IMR-90 (cell line): ENCODE data around the gene SBF2. TPM values are rescaled to one million over a fixed set of nuclear protein-coding genes. Genes with fewer than 3 reads are reported as not detected.
A peak's percentile ranks its signal among the peaks of the same experiment; 100 is the strongest.

Experiments used
- ATAC-seq: fragments of 200-7000 bp; cut with Tn5 transposase; 2 replicates; pipeline ENCODE4 v1.9.1; 2020; ENCODE audit warnings: low read depth, mild to moderate bottlenecking, moderate library complexity
- BruUV-seq: library from RNA; stranded (reverse); fragments of 400-500 nt; replicated peaks from 2 replicates; lab custom pipeline; 2021; lab: Mats Ljungman, UMichigan
- CTCF ChIA-PET: fragments of 300-600 bp; formaldehyde crosslinking; extraction: SDS; loops from one replicate; lab custom pipeline; 2021; ENCODE audit warnings: antibody characterized with exemption; lab: Yijun Ruan, JAX
- POLR2A ChIA-PET: fragments of 300-600 bp; sonication (Branson Sonifier 250); formaldehyde crosslinking; loops from one replicate; lab custom pipeline; 2022; ENCODE audit warnings: antibody characterized with exemption; ENCODE audit not compliant: unreplicated experiment; lab: Charles Lee
- DNase-seq: peaks from one replicate; pipeline ENCODE4 v3.0.0; 2013
- H2AFZ ChIP-seq: replicated peaks from 2 replicates; pipeline ENCODE3; 2013; ENCODE audit warnings: low read length, mild to moderate bottlenecking; ENCODE audit not compliant: poor library complexity
- H2AK5ac ChIP-seq: 2 replicates; pipeline ENCODE4 v1.6.1; 2013; ENCODE audit warnings: low read depth, low read length, inconsistent platforms
- H2AK9ac ChIP-seq: replicated peaks from 2 replicates; pipeline ENCODE3; 2013; ENCODE audit warnings: mild to moderate bottlenecking, low read depth, low read length, moderate library complexity; ENCODE audit not compliant: poor library complexity
- H2BK120ac ChIP-seq: 2 replicates; pipeline ENCODE4 v1.6.1; 2013; ENCODE audit warnings: low read depth, low read length, inconsistent platforms
- H2BK15ac ChIP-seq: 3 replicates; pipeline ENCODE4 v1.6.1; 2013; ENCODE audit warnings: low read depth, low read length, inconsistent platforms
- H2BK20ac ChIP-seq: 2 replicates; pipeline ENCODE4 v1.6.1; 2013; ENCODE audit warnings: low read depth, mild to moderate bottlenecking, inconsistent platforms, low read length, moderate library complexity
- H2BK5ac ChIP-seq: 2 replicates; pipeline ENCODE4 v1.6.1; 2013; ENCODE audit warnings: mild to moderate bottlenecking, low read depth, low read length, inconsistent platforms; ENCODE audit not compliant: poor library complexity, severe bottlenecking
- H3K14ac ChIP-seq: replicated peaks from 2 replicates; pipeline ENCODE4 v1.6.1; 2013; ENCODE audit warnings: low read depth, low read length, inconsistent platforms
- H3K18ac ChIP-seq: 2 replicates; pipeline ENCODE4 v1.6.1; 2013; ENCODE audit warnings: low read depth, low read length, control low read depth
- H3K23ac ChIP-seq: 2 replicates; pipeline ENCODE4 v1.6.1; 2013; ENCODE audit warnings: low read depth, low read length, inconsistent platforms
- H3K27ac ChIP-seq: 2 replicates; pipeline ENCODE4 v1.5.1; 2013; ENCODE audit warnings: mild to moderate bottlenecking, control low read depth, low read length; ENCODE audit not compliant: insufficient read depth
- H3K27me3 ChIP-seq: 2 replicates; pipeline ENCODE4 v1.6.1; 2013; ENCODE audit warnings: low read length; ENCODE audit not compliant: control insufficient read depth, insufficient read depth
- H3K36me3 ChIP-seq: 2 replicates; pipeline ENCODE4 v1.6.1; 2013; ENCODE audit warnings: low read length, mixed read lengths; ENCODE audit not compliant: control insufficient read depth, insufficient read depth
- H3K4ac ChIP-seq: 2 replicates; pipeline ENCODE4 v1.6.1; 2013; ENCODE audit warnings: low read depth, low read length, inconsistent platforms
- H3K4me1 ChIP-seq: 2 replicates; pipeline ENCODE4 v1.6.1; 2013; ENCODE audit warnings: low read length, mixed read lengths; ENCODE audit not compliant: control insufficient read depth, insufficient read depth
- H3K4me2 ChIP-seq: 2 replicates; pipeline ENCODE4 v1.6.1; 2013; ENCODE audit warnings: low read depth, mild to moderate bottlenecking, control low read depth, low read length, moderate library complexity
- H3K4me3 ChIP-seq: 2 replicates; pipeline ENCODE4 v1.5.1; 2013; ENCODE audit warnings: low read depth, mild to moderate bottlenecking, control low read depth, low read length, moderate library complexity; ENCODE audit not compliant: insufficient read depth
- H3K56ac ChIP-seq: 2 replicates; pipeline ENCODE4 v1.6.1; 2013; ENCODE audit warnings: low read length, inconsistent platforms; ENCODE audit not compliant: insufficient read depth; ENCODE audit errors: extremely low read depth
- H3K79me1 ChIP-seq, 2 experiments: 2 replicates each; pipeline ENCODE4 v1.6.1; 2013; ENCODE audit warnings: low read length in 2 of 2, inconsistent platforms in 1 of 2, low read depth in 1 of 2
- H3K9ac ChIP-seq: 2 replicates; pipeline ENCODE4 v1.6.1; 2013; ENCODE audit warnings: low read depth, low read length, control low read depth
- H3K9me1 ChIP-seq: 2 replicates; pipeline ENCODE4 v1.6.1; 2013; ENCODE audit warnings: low read length, inconsistent platforms; ENCODE audit not compliant: insufficient read depth
- H3K9me3 ChIP-seq: 2 replicates; pipeline ENCODE4 v1.6.1; 2013; ENCODE audit warnings: low read length; ENCODE audit not compliant: control insufficient read depth, insufficient read depth
- H4K20me1 ChIP-seq: 2 replicates; pipeline ENCODE4 v1.6.1; 2013; ENCODE audit warnings: low read length, inconsistent platforms; ENCODE audit not compliant: insufficient read depth
- H4K5ac ChIP-seq: 2 replicates; pipeline ENCODE4 v1.6.1; 2013; ENCODE audit warnings: mild to moderate bottlenecking, low read depth, low read length, control low read depth
- H4K8ac ChIP-seq, 2 experiments: 2 replicates each; pipeline ENCODE4 v1.6.1; 2013; ENCODE audit warnings: low read depth in 2 of 2, low read length in 2 of 2, control low read depth in 1 of 2, inconsistent platforms in 1 of 2
- H4K91ac ChIP-seq: 2 replicates; pipeline ENCODE4 v1.6.1; 2013; ENCODE audit warnings: low read depth, low read length, inconsistent platforms; ENCODE audit not compliant: insufficient read depth
- CHD1 ChIP-seq: IDR thresholded peaks from 2 replicates; pipeline ENCODE4 v1.6.1; 2012; ENCODE audit warnings: low read depth, low read length, improper control_type of control experiment
- FOS ChIP-seq: fragments of 150-350 bp; IDR thresholded peaks from 2 replicates; pipeline ENCODE4 v1.6.1; 2016; ENCODE audit warnings: low read depth, low read length
- MXI1 ChIP-seq: IDR thresholded peaks from 2 replicates; pipeline ENCODE4 v1.6.1; 2012; ENCODE audit warnings: low read depth, mild to moderate bottlenecking, low read length, moderate library complexity, borderline replicate concordance
- RAD21 ChIP-seq: IDR thresholded peaks from 2 replicates; pipeline ENCODE4 v1.6.1; 2012; ENCODE audit warnings: low read length, improper control_type of control experiment
- RFX5 ChIP-seq: IDR thresholded peaks from 2 replicates; pipeline ENCODE4 v1.8.0; 2012; ENCODE audit warnings: low read depth, mild to moderate bottlenecking, low read length, moderate library complexity
- WGBS, 2 experiments: methylation state at CpG; one replicate each; pipeline versions ENCODE4 v1.1.5 to v1.1.7; 2013; ENCODE audit warnings: missing lambda C conversion rate in 2 of 2; ENCODE audit not compliant: insufficient read length in 1 of 2; ENCODE audit errors: extremely low coverage in 2 of 2; 5-methylcytosine and 5-hydroxymethylcytosine counted together
- dilution Hi-C: fragments of 300-500 bp; cut with HindIII; formaldehyde crosslinking; loops from one replicate; pipeline ENCODE4 v1.14.3; 2018; ENCODE audit warnings: low sequenced_read_pairs; ENCODE audit not compliant: unreplicated experiment
- in situ Hi-C: fragments of 300-500 bp; cut with MboI; formaldehyde crosslinking; loops from 3 replicates; pipeline ENCODE4 v1.14.3; 2019; ENCODE audit warnings: low sequenced_read_pairs, inconsistent platforms, mixed read lengths
- intact Hi-C: fragments of 100-400 bp; cut with micrococcal nuclease; formaldehyde crosslinking; loops from 2 replicates; pipeline ENCODE4 v1.10.0; 2022
- polyA plus RNA-seq, 3 experiments: library from polyadenylated mRNA; depleted of rRNA; stranded (reverse); fragments of >200 nt; gene quantifications; 2 replicates each; pipeline ENCODE4 v1.2.3, GENCODE V29; 2012; ENCODE audit warnings: low replicate concordance in 1 of 3
- total RNA-seq: library from RNA; depleted of rRNA; stranded (reverse); fragments of >200 nt; gene quantifications from 2 replicates; pipeline ENCODE4 v1.2.3, GENCODE V29; 2012

The SBF2 gene
- total and polyA plus RNA-seq, 2 of the 4 experiments (the other 2 are of a cell fraction), result 23.8 to 51.8 TPM

GRCh38 chr11:10308201-10308954 lies 14.4 kb upstream of the SBF2 start:
- Histone ChIP-seq H2AK5ac (peak overlapping the region; percentile 84), H3K27ac (peak overlapping the region; percentile 83), H3K4ac (peak overlapping the region; percentile 91), H3K9me3 (no peaks in the 10 kb centered on the region), H3K4me1 (peaks cover 7% of the 10 kb centered on the region), H4K8ac (peak overlapping the region; percentile 25 to 83), H3K27me3 (no peaks in the 10 kb centered on the region), H3K4me2 (peak overlapping the region; percentile 60), H3K56ac (peak overlapping the region; percentile 83; the same call in 1 of the 2 replicates), H3K4me3 (peak overlapping the region; percentile 65), H2BK5ac (peak overlapping the region; percentile 92), H2BK15ac (peak overlapping the region; percentile 18; the same call in 2 of the 3 replicates), H2BK120ac (peak overlapping the region; percentile 87), H4K5ac (peak overlapping the region; percentile 48), H2AFZ (peak overlapping the region; percentile 77), H2AK9ac (peak overlapping the region; percentile 51), H3K18ac (peak overlapping the region; percentile 73), H4K20me1 (peaks cover 43% of the 10 kb centered on the region), H3K36me3 (peaks cover 22% of the 10 kb centered on the region), H3K79me1 (peaks cover 0 to 25% of the 10 kb centered on the region in 2 experiments; a peak in 2 of 4 replicates), H3K14ac (peak overlapping the region; percentile 88), H4K91ac (peak overlapping the region; percentile 59), H3K9me1 (peaks cover 4% of the 10 kb centered on the region; the same call in 1 of the 2 replicates), H2BK20ac (peak overlapping the region; percentile 41), H3K23ac (peak overlapping the region; percentile 46), H3K9ac (peak overlapping the region; percentile 76)
- no TSS peak for BruUV-seq
- ChIA-PET POLR2A (interaction anchor here (0.5 to 3.7 kb wide), 9 partner anchors 18 to 500 kb away, joined by 3 to 28 read pairs (median 3); partner anchors contain the start of gene AMPD3), CTCF (interaction anchor here (0.6 to 2.4 kb wide), 3 partner anchors 58 to 459 kb away, joined by 3 to 12 read pairs (median 3); no protein-coding TSS in a partner anchor)
- in situ Hi-C loops (loop anchor here (10.0 to 25.0 kb wide), 2 partner anchors 334 to 696 kb away; no protein-coding TSS in a partner anchor), dilution Hi-C loops (no loop called here), intact Hi-C loops (loop anchor here (1.0 to 10.0 kb wide), 3 partner anchors 58 to 401 kb away; no protein-coding TSS in a partner anchor)
- 0% methylated on average over 2 of the region's 16 CpGs; no CpG with 5 or more reads in 1 of the 2 experiments for WGBS, 2 experiments
- ATAC-seq, result no peak
- TF ChIP-seq RAD21 (no peak), CHD1 (no peak), RFX5 (no peak), FOS (no peak), MXI1 (peak; percentile 74; the same call in 1 of the 2 replicates)
- peak; percentile 34 for DNase-seq
